Hepatocyte (in vitro differentiated cells): Measurements from ENCODE around the gene SGTB. TPM values are rescaled to one million over a fixed set of nuclear protein-coding genes. Genes with fewer than 3 reads are reported as not detected.

ENCODE experiments used
- DNase-seq: peaks from one replicate; pipeline ENCODE4 v3.0.0-alpha.2; 2016; ENCODE audit warnings: low spot score
- H2AFZ ChIP-seq: fragments of 200-600 bp; sonication (generic); 2 replicates; pipeline ENCODE4 v1.6.0; 2016; ENCODE audit warnings: antibody characterized with exemption, mild to moderate bottlenecking
- H3K27ac ChIP-seq: fragments of 200-600 bp; sonication (generic); 2 replicates; pipeline ENCODE4 v1.5.1; 2016; ENCODE audit warnings: mild to moderate bottlenecking
- H3K27me3 ChIP-seq: fragments of 200-600 bp; sonication (generic); 2 replicates; pipeline ENCODE4 v1.6.1; 2016
- H3K36me3 ChIP-seq: fragments of 200-600 bp; sonication (generic); replicated peaks from 2 replicates; pipeline ENCODE4 v1.5.1; 2016; ENCODE audit warnings: low read depth; ENCODE audit not compliant: insufficient read depth
- H3K4me1 ChIP-seq: fragments of 200-600 bp; sonication (generic); 2 replicates; pipeline ENCODE4 v1.5.1; 2016; ENCODE audit warnings: mild to moderate bottlenecking, moderate library complexity; ENCODE audit not compliant: insufficient read depth
- H3K4me2 ChIP-seq: fragments of 200-600 bp; sonication (generic); 2 replicates; pipeline ENCODE4 v1.6.0; 2016
- H3K4me3 ChIP-seq: fragments of 200-600 bp; sonication (generic); 2 replicates; pipeline ENCODE4 v1.5.1; 2016; ENCODE audit warnings: mild to moderate bottlenecking
- H3K79me2 ChIP-seq: fragments of 200-600 bp; sonication (generic); 2 replicates; pipeline ENCODE4 v1.6.0; 2017; ENCODE audit warnings: mild to moderate bottlenecking
- H3K9me2 ChIP-seq: fragments of 200-600 bp; sonication (generic); replicated peaks from 2 replicates; pipeline ENCODE4 v1.6.0; 2017; ENCODE audit warnings: mild to moderate bottlenecking; ENCODE audit not compliant: insufficient read depth
- H3K9me3 ChIP-seq: fragments of 200-600 bp; sonication (generic); 2 replicates; pipeline ENCODE4 v1.5.1; 2016; ENCODE audit warnings: low read depth, mild to moderate bottlenecking
- H4K20me1 ChIP-seq: fragments of 200-600 bp; sonication (generic); 2 replicates; pipeline ENCODE4 v1.6.0; 2016; ENCODE audit warnings: mild to moderate bottlenecking; ENCODE audit not compliant: insufficient read depth, poor library complexity, severe bottlenecking
- CTCF ChIP-seq: fragments of 200-600 bp; sonication (generic); IDR thresholded peaks from 2 replicates; pipeline ENCODE4 v1.5.1; 2016; ENCODE audit warnings: antibody characterized with exemption, mild to moderate bottlenecking; ENCODE audit not compliant: poor library complexity
- EZH2 ChIP-seq: fragments of 200-600 bp; sonication (generic); IDR thresholded peaks from 2 replicates; pipeline ENCODE4 v1.6.1; 2016; ENCODE audit warnings: antibody characterized with exemption, mild to moderate bottlenecking, borderline replicate concordance
- EZH2phosphoT487 ChIP-seq: fragments of 200-600 bp; sonication (generic); IDR thresholded peaks from one replicate; pipeline ENCODE4 v1.6.1; 2018; ENCODE audit warnings: antibody characterized with exemption, mild to moderate bottlenecking, low read depth, moderate library complexity; ENCODE audit not compliant: unreplicated experiment, severe bottlenecking
- WGBS: methylation state at CpG from one replicate; pipeline ENCODE4 v1.1.6; 2016; ENCODE audit warnings: low lambda C conversion rate; ENCODE audit errors: missing lambda C conversion rate; 5-methylcytosine and 5-hydroxymethylcytosine counted together
- polyA plus RNA-seq: library from polyadenylated mRNA; unstranded; fragments of >200 nt; fragmentation: Nextera tagmentation; extraction: Ambion mirVana; gene quantifications from 2 replicates; pipeline ENCODE4 v1.2.1, GENCODE V29; 2016
- total RNA-seq: library from RNA; depleted of rRNA; stranded (reverse); fragments of >200 nt; gene quantifications from 2 replicates; pipeline ENCODE4 v1.2.3, GENCODE V29; 2014

Gene SGTB
- total and polyA plus RNA-seq, 2 experiments from 2014 or later = 3.6 to 9.0 TPM

DNA sequence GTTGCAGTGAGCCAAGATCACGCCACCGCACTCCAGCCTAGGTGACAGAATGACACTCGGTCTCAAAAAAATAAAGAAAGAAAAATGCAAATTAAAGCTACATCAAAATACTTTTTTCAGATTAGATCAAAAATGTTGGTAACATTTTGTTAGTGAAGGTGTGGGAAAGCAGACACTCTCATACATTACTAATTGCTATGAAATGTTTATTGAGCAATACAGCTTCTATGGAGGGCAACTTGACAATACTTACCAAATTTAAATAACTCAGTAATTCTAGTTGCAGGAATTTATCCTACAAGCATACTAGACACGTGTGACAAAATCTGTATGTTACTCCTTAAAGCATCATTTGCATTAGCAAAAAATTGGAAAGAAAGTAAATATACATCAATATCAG lies 101.9 kb downstream of the SGTB start:
- TF ChIP-seq EZH2 = no peak
- no peak for TF ChIP-seq EZH2phosphoT487
- no peak for TF ChIP-seq CTCF
- Histone ChIP-seq H3K36me3 (peaks cover 4% of the 10 kb centered on the region), H3K9me3 (no peaks in the 10 kb centered on the region), H4K20me1 (peaks cover 15% of the 10 kb centered on the region), H3K27me3 (no peaks in the 10 kb centered on the region), H2AFZ (no peak overlapping the region), H3K9me2 (no peaks in the 10 kb centered on the region), H3K79me2 (peaks cover 88% of the 10 kb centered on the region), H3K4me2 (no peak overlapping the region), H3K4me3 (no peak overlapping the region), H3K27ac (no peak overlapping the region), H3K4me1 (peaks cover 14% of the 10 kb centered on the region)
- 91% methylated on average over 4 of the region's 4 CpGs for WGBS
- no peak for DNase-seq

Other genes with a start within 250 kb of the SGTB start
- gene ADAMTS6, start 240.2 kb downstream of the SGTB start, total RNA-seq = 10.4 and 21.0 TPM in 2 replicates
- 3.4 and 5.9 TPM in 2 replicates for gene ADAMTS6, start 240.2 kb downstream of the SGTB start, polyA plus RNA-seq
- 9.6 and 15.5 TPM in 2 replicates for gene CENPK, start 158.9 kb downstream of the SGTB start, total RNA-seq
- 11.4 and 15.3 TPM in 2 replicates for gene CENPK, start 158.9 kb downstream of the SGTB start, polyA plus RNA-seq
- gene PPWD1, start 158.8 kb downstream of the SGTB start, total RNA-seq = 39.0 and 39.2 TPM in 2 replicates
- gene PPWD1, start 158.8 kb downstream of the SGTB start, polyA plus RNA-seq = 19.8 and 23.4 TPM in 2 replicates
- gene TRIM23, start 97.8 kb downstream of the SGTB start, total RNA-seq = 11.7 and 14.2 TPM in 2 replicates
- 6.0 and 6.7 TPM in 2 replicates for gene TRIM23, start 97.8 kb downstream of the SGTB start, polyA plus RNA-seq
- 7.1 and 7.3 TPM in 2 replicates for gene SHLD3, start 97.1 kb downstream of the SGTB start, total RNA-seq
- gene SHLD3, start 97.1 kb downstream of the SGTB start, polyA plus RNA-seq = 2.1 and 4.4 TPM in 2 replicates
- gene TRAPPC13, start 97.1 kb downstream of the SGTB start, total RNA-seq = 32.7 and 34.2 TPM in 2 replicates
- gene TRAPPC13, start 97.1 kb downstream of the SGTB start, polyA plus RNA-seq = 10.8 and 14.7 TPM in 2 replicates
- gene NLN, start 96 bp upstream of the SGTB start, total RNA-seq = 17.3 and 24.3 TPM in 2 replicates
- 13.4 and 16.4 TPM in 2 replicates for gene NLN, start 96 bp upstream of the SGTB start, polyA plus RNA-seq
- gene ERBIN, start 204.5 kb upstream of the SGTB start, total RNA-seq = 117 and 118 TPM in 2 replicates
- 32.9 and 39.3 TPM in 2 replicates for gene ERBIN, start 204.5 kb upstream of the SGTB start, polyA plus RNA-seq